ENCODE data around the gene RGCC. TPM values are rescaled to one million over a fixed set of nuclear protein-coding genes. Genes with fewer than 3 reads are reported as not detected.
"Not testable (repeated sequence)": the region's sequence is repeated elsewhere in the genome, so short reads cannot be mapped to it uniquely, and the experiment has no call there.

The RGCC gene
- total RNA-seq, 1 experiment from 2014 or later = 69.3 TPM

- Histone ChIP-seq H3K9me3 (ENCODE audit: low read length) (no peaks in the 10 kb centered on the region), H3K9ac (ENCODE audit: low read length) (no peak overlapping the region)
These were observed 39.3 kb upstream of the RGCC start for GRCh38 chr13:41418027-41418426.

GRCh38 chr13:41418731-41419130 is 38.6 kb upstream of the RGCC start:
- no peak overlapping the region for H3K4me2 ChIP-seq (ENCODE audit: low read depth, low read length, poor library complexity, severe bottlenecking)
- H3K79me2 ChIP-seq (ENCODE audit: low read length) = no peaks in the 10 kb centered on the region
- no peak overlapping the region for H2AFZ ChIP-seq (ENCODE audit: low read length)
- DNase-seq = no peak
- H3K4me1 ChIP-seq (ENCODE audit: low read length) = peaks cover 22% of the 10 kb centered on the region
- H3K27me3 ChIP-seq (ENCODE audit: low read length) = no peaks in the 10 kb centered on the region
- H3K9me2 ChIP-seq (replicated peaks; ENCODE audit: insufficient read depth, low read length) = no peaks in the 10 kb centered on the region
- H3K36me3 ChIP-seq (ENCODE audit: insufficient read depth, low read length) = no peaks in the 10 kb centered on the region
- no peak overlapping the region for H3K27ac ChIP-seq (ENCODE audit: low read length)
- H3K9ac ChIP-seq (ENCODE audit: low read length) = no peak overlapping the region
- H3K4me3 ChIP-seq (ENCODE audit: low read length) = no peak overlapping the region
- no peaks in the 10 kb centered on the region for H3K9me3 ChIP-seq (ENCODE audit: low read length)
- no peaks in the 10 kb centered on the region for H4K20me1 ChIP-seq (ENCODE audit: insufficient read depth, low read depth, low read length)

More at GRCh38 chr13:41418027-41418426, 39.3 kb upstream of the RGCC start:
- H3K9me2 ChIP-seq (replicated peaks; ENCODE audit: insufficient read depth, low read length) = no peaks in the 10 kb centered on the region
- H2AFZ ChIP-seq (ENCODE audit: low read length) = no peak overlapping the region
- H3K4me3 ChIP-seq (ENCODE audit: low read length) = no peak overlapping the region
- no peak overlapping the region for H3K4me2 ChIP-seq (ENCODE audit: low read depth, low read length, poor library complexity, severe bottlenecking)
- H4K20me1 ChIP-seq (ENCODE audit: insufficient read depth, low read depth, low read length) = no peaks in the 10 kb centered on the region
- DNase-seq = no peak
- no peak overlapping the region for H3K27ac ChIP-seq (ENCODE audit: low read length)
- no peaks in the 10 kb centered on the region for H3K27me3 ChIP-seq (ENCODE audit: low read length)
- H3K4me1 ChIP-seq (ENCODE audit: low read length) = peaks cover 22% of the 10 kb centered on the region
- H3K36me3 ChIP-seq (ENCODE audit: insufficient read depth, low read length) = no peaks in the 10 kb centered on the region
- H3K79me2 ChIP-seq (ENCODE audit: low read length) = no peaks in the 10 kb centered on the region

GRCh38 chr13:41419206-41419605 is 38.1 kb upstream of the RGCC start:
- Histone ChIP-seq H3K79me2 (ENCODE audit: low read length) (no peaks in the 10 kb centered on the region), H3K9ac (ENCODE audit: low read length) (no peak overlapping the region), H3K9me3 (ENCODE audit: low read length) (no peaks in the 10 kb centered on the region), H3K4me2 (ENCODE audit: low read depth, low read length, poor library complexity, severe bottlenecking) (no peak overlapping the region), H3K9me2 (replicated peaks; ENCODE audit: insufficient read depth, low read length) (no peaks in the 10 kb centered on the region), H3K4me1 (ENCODE audit: low read length) (peaks cover 22% of the 10 kb centered on the region), H3K4me3 (ENCODE audit: low read length) (no peak overlapping the region), H3K27me3 (ENCODE audit: low read length) (no peaks in the 10 kb centered on the region), H3K27ac (ENCODE audit: low read length) (no peak overlapping the region), H3K36me3 (ENCODE audit: insufficient read depth, low read length) (no peaks in the 10 kb centered on the region), H2AFZ (ENCODE audit: low read length) (no peak overlapping the region), H4K20me1 (ENCODE audit: insufficient read depth, low read depth, low read length) (no peaks in the 10 kb centered on the region)
- no peak for DNase-seq

GRCh38 chr13:41420146-41420545 is 37.2 kb upstream of the RGCC start:
- DNase-seq = no peak
- Histone ChIP-seq H4K20me1 (ENCODE audit: insufficient read depth, low read depth, low read length) (no peaks in the 10 kb centered on the region), H3K79me2 (ENCODE audit: low read length) (no peaks in the 10 kb centered on the region), H2AFZ (ENCODE audit: low read length) (no peak overlapping the region), H3K4me3 (ENCODE audit: low read length) (no peak overlapping the region), H3K27me3 (ENCODE audit: low read length) (no peaks in the 10 kb centered on the region), H3K36me3 (ENCODE audit: insufficient read depth, low read length) (no peaks in the 10 kb centered on the region), H3K4me2 (ENCODE audit: low read depth, low read length, poor library complexity, severe bottlenecking) (peak overlapping the region; percentile 41), H3K9me2 (replicated peaks; ENCODE audit: insufficient read depth, low read length) (no peaks in the 10 kb centered on the region), H3K27ac (ENCODE audit: low read length) (no peak overlapping the region), H3K9ac (ENCODE audit: low read length) (no peak overlapping the region), H3K9me3 (ENCODE audit: low read length) (no peaks in the 10 kb centered on the region), H3K4me1 (ENCODE audit: low read length) (peaks cover 22% of the 10 kb centered on the region)

GRCh38 chr13:41421330-41421729 is 36.0 kb upstream of the RGCC start:
- H3K4me1 ChIP-seq (ENCODE audit: low read length) = peaks cover 22% of the 10 kb centered on the region
- not testable (repeated sequence) for H3K27ac ChIP-seq (ENCODE audit: low read length); DNase-seq; H3K36me3 ChIP-seq (ENCODE audit: insufficient read depth, low read length); H3K79me2 ChIP-seq (ENCODE audit: low read length); H3K27me3 ChIP-seq (ENCODE audit: low read length); H3K9me2 ChIP-seq (replicated peaks; ENCODE audit: insufficient read depth, low read length); H3K4me3 ChIP-seq (ENCODE audit: low read length); H2AFZ ChIP-seq (ENCODE audit: low read length); H3K9ac ChIP-seq (ENCODE audit: low read length); H3K4me2 ChIP-seq (ENCODE audit: low read depth, low read length, poor library complexity, severe bottlenecking); H3K9me3 ChIP-seq (ENCODE audit: low read length); H4K20me1 ChIP-seq (ENCODE audit: insufficient read depth, low read depth, low read length)

- DNase-seq; H3K4me2 ChIP-seq (ENCODE audit: low read depth, low read length, poor library complexity, severe bottlenecking); H3K79me2 ChIP-seq (ENCODE audit: low read length): not testable (repeated sequence)
These were observed 35.4 kb upstream of the RGCC start for GRCh38 chr13:41421983-41422382.

GRCh38 chr13:41423259-41423658 is 34.1 kb upstream of the RGCC start:
- peaks cover 22% of the 10 kb centered on the region for H3K4me1 ChIP-seq (ENCODE audit: low read length)
- H3K79me2 ChIP-seq (ENCODE audit: low read length); H3K9ac ChIP-seq (ENCODE audit: low read length); H3K9me2 ChIP-seq (replicated peaks; ENCODE audit: insufficient read depth, low read length); H2AFZ ChIP-seq (ENCODE audit: low read length); H3K27ac ChIP-seq (ENCODE audit: low read length); H3K27me3 ChIP-seq (ENCODE audit: low read length); H3K4me2 ChIP-seq (ENCODE audit: low read depth, low read length, poor library complexity, severe bottlenecking); DNase-seq; H3K36me3 ChIP-seq (ENCODE audit: insufficient read depth, low read length); H3K4me3 ChIP-seq (ENCODE audit: low read length); H3K9me3 ChIP-seq (ENCODE audit: low read length); H4K20me1 ChIP-seq (ENCODE audit: insufficient read depth, low read depth, low read length): not testable (repeated sequence)

More at GRCh38 chr13:41421983-41422382, 35.4 kb upstream of the RGCC start:
- not testable (repeated sequence) for H3K36me3 ChIP-seq (ENCODE audit: insufficient read depth, low read length); H3K27ac ChIP-seq (ENCODE audit: low read length); H3K27me3 ChIP-seq (ENCODE audit: low read length); H2AFZ ChIP-seq (ENCODE audit: low read length); H3K9me3 ChIP-seq (ENCODE audit: low read length); H3K4me3 ChIP-seq (ENCODE audit: low read length); H4K20me1 ChIP-seq (ENCODE audit: insufficient read depth, low read depth, low read length); H3K9ac ChIP-seq (ENCODE audit: low read length); H3K9me2 ChIP-seq (replicated peaks; ENCODE audit: insufficient read depth, low read length)
- peaks cover 22% of the 10 kb centered on the region for H3K4me1 ChIP-seq (ENCODE audit: low read length)

GRCh38 chr13:41424675-41425074 is 32.7 kb upstream of the RGCC start:
- H3K27ac ChIP-seq (ENCODE audit: low read length); DNase-seq; H3K9ac ChIP-seq (ENCODE audit: low read length); H3K4me3 ChIP-seq (ENCODE audit: low read length); H3K79me2 ChIP-seq (ENCODE audit: low read length); H4K20me1 ChIP-seq (ENCODE audit: insufficient read depth, low read depth, low read length); H3K4me2 ChIP-seq (ENCODE audit: low read depth, low read length, poor library complexity, severe bottlenecking); H3K27me3 ChIP-seq (ENCODE audit: low read length); H2AFZ ChIP-seq (ENCODE audit: low read length); H3K9me2 ChIP-seq (replicated peaks; ENCODE audit: insufficient read depth, low read length); H3K9me3 ChIP-seq (ENCODE audit: low read length); H3K36me3 ChIP-seq (ENCODE audit: insufficient read depth, low read length): not testable (repeated sequence)
- peaks cover 11% of the 10 kb centered on the region for H3K4me1 ChIP-seq (ENCODE audit: low read length)

GRCh38 chr13:41426047-41426446 is 31.3 kb upstream of the RGCC start:
- no peak overlapping the region for H3K4me2 ChIP-seq (ENCODE audit: low read depth, low read length, poor library complexity, severe bottlenecking)
- no peak overlapping the region for H2AFZ ChIP-seq (ENCODE audit: low read length)
- H3K27me3 ChIP-seq (ENCODE audit: low read length) = no peaks in the 10 kb centered on the region
- no peak for DNase-seq
- no peaks in the 10 kb centered on the region for H3K9me3 ChIP-seq (ENCODE audit: low read length)
- H3K9me2 ChIP-seq (replicated peaks; ENCODE audit: insufficient read depth, low read length) = no peaks in the 10 kb centered on the region
- H3K36me3 ChIP-seq (ENCODE audit: insufficient read depth, low read length) = no peaks in the 10 kb centered on the region
- no peak overlapping the region for H3K27ac ChIP-seq (ENCODE audit: low read length)
- H3K79me2 ChIP-seq (ENCODE audit: low read length) = no peaks in the 10 kb centered on the region
- no peaks in the 10 kb centered on the region for H4K20me1 ChIP-seq (ENCODE audit: insufficient read depth, low read depth, low read length)
- no peak overlapping the region for H3K9ac ChIP-seq (ENCODE audit: low read length)
- H3K4me1 ChIP-seq (ENCODE audit: low read length) = no peaks in the 10 kb centered on the region
- H3K4me3 ChIP-seq (ENCODE audit: low read length) = no peak overlapping the region

Data from Karpas-422 (cell line).